Hepatocyte (in vitro differentiated cells): Measurements from ENCODE around the gene CACNA1C.

Experiments used
- EZH2 ChIP-seq: fragments of 200-600 bp; sonication (generic); IDR thresholded peaks from 2 replicates; pipeline ENCODE4 v1.6.1; 2016; ENCODE audit warnings: antibody characterized with exemption, mild to moderate bottlenecking, borderline replicate concordance
- TF ChIP-seq, protein P1 (sequence below): fragments of 200-600 bp; sonication (generic); IDR thresholded peaks from 2 replicates; pipeline ENCODE4 v1.5.1; 2016; ENCODE audit warnings: antibody characterized with exemption, mild to moderate bottlenecking; ENCODE audit not compliant: poor library complexity

DNA sequence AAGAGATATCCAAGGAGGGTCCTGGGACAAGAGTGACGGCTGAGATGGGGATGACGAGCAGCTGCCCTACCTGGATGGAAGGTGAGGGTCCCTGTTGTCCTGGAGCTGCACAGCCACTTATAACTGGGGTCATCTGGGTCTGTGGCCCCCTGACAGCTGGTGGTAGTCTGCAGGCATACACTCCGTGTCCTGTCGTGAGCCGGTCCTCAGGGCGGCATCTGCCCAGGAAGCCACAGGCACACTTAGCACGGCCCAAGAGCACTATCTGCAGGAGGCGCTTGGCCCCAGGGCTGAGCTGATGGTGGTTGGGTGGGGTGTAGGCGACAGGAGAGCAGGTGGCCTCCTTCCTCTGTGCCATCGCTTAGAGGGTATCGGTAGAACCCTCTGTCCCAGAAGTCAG lies 248.1 kb downstream of the CACNA1C start:
- TF ChIP-seq EZH2: no peak
- TF ChIP-seq, protein P1, sequence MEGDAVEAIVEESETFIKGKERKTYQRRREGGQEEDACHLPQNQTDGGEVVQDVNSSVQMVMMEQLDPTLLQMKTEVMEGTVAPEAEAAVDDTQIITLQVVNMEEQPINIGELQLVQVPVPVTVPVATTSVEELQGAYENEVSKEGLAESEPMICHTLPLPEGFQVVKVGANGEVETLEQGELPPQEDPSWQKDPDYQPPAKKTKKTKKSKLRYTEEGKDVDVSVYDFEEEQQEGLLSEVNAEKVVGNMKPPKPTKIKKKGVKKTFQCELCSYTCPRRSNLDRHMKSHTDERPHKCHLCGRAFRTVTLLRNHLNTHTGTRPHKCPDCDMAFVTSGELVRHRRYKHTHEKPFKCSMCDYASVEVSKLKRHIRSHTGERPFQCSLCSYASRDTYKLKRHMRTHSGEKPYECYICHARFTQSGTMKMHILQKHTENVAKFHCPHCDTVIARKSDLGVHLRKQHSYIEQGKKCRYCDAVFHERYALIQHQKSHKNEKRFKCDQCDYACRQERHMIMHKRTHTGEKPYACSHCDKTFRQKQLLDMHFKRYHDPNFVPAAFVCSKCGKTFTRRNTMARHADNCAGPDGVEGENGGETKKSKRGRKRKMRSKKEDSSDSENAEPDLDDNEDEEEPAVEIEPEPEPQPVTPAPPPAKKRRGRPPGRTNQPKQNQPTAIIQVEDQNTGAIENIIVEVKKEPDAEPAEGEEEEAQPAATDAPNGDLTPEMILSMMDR: no peak
